ENCODE data around the gene FAM171A1. TPM values are rescaled to one million over a fixed set of nuclear protein-coding genes. Genes with fewer than 3 reads are reported as not detected.

Gene FAM171A1
- total and polyA plus RNA-seq, 3 experiments from 2014 or later = 4.2 to 9.7 (median 4.9) TPM

DNA sequence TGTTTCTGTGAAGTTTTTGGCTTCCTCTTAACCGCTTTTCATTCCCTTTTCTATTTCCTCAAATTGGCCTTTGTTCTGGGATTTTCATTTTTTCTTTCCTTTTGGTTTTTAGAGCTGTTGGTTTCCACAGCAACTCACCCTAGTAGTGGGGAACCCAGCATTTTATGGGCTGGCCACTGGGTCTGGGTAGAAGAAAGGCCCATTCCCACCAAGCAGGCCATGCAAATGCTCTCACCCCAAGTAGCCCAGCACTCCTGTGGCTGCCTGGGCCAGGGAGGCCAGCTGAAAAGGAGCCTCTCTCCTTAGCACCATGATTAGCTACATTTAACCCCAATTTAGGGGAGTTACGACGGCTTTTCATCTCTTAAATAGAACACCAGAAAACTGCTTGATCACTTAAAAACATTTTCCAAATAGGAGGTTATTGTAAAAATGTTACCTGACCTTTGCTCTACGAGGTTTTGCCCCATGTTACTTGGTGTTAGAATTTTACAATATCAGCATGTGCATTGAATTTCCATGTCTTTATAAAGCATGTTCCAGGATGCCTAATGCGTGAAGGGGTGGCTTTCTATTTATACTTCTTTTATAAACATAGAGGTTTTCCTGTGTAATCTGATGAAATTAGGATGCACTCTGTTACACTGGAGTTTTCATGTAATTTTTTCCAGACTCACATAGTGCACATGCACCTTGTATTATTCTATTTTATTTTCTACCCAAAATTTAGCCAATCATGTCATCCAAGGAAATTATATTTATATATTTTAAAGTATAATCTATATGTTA lies 75.4 kb downstream of the FAM171A1 start:
- POLR2A ChIA-PET = no interaction called here
- no peaks in the 10 kb centered on the region for H3K9me3 ChIP-seq (ENCODE audit: low read length)

DNA sequence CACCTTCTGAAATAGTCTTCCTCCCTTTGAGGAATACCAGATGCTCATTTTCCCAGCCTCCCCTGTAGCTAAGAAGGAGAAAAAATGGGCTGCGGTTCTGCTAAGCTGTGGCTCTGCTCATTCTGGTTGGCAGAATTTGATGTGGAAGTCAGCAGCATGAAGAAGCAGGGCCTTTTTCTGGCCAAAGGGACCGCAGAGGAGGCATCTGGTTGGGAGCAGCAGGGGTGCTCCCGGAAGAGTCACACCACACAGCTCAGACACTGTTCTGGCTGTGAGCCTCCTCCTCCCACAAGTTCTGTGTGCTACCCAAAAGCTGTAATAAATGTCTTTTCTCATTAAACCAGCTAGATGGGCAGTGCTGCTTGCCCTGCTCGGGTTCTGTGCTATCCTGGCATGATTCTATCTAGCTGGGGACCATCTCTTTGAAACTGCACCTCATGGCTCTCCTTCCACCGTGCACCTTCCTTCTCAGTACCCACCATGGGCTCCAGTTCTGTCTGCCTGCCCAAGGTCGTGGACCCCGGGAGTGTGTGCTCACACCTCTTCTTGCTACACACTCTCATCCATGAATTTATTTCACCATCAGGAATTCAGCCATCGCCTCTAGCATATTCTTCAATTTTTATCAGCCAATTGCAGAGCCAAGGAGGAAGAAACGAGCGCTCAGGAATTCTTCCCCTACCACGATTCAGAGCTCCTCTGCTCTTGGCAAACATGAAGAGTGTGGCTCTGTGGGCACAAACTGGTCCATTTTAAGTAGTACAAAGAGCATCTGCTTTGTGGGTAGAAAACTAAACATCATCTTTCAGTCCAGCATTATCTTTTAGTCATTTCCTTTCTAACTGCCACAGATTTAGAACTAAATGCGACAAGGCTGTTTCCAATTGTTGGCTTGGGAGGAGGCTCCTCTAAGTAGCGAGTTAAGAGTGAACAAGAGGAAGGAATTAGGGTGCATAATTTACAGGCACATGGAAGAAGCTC lies 76.9 kb downstream of the FAM171A1 start:
- H3K9me3 ChIP-seq (ENCODE audit: low read length) = no peaks in the 10 kb centered on the region
- H3K27me3 ChIP-seq (ENCODE audit: insufficient read depth, low read length, poor library complexity, severe bottlenecking) = no peaks in the 10 kb centered on the region
- H3K27ac ChIP-seq (ENCODE audit: low read depth, low read length) = no peak overlapping the region
- Mint-ChIP-seq H3K36me3 (no peaks in the 10 kb centered on the region), H3K4me3 (no peak overlapping the region), H3K4me1 (no peaks in the 10 kb centered on the region), H3K27me3 (peaks cover 12 to 32% of the 10 kb centered on the region in 2 donors), H3K27ac (peak overlapping the region in 1 of 8 donors; percentile 7), H3K9me3 (no peaks in the 10 kb centered on the region)
- DNase-seq = no peak
- no peak overlapping the region for H3K4me3 ChIP-seq (ENCODE audit: low read length)
- H3K4me1 ChIP-seq (ENCODE audit: insufficient read depth, low read length) = no peaks in the 10 kb centered on the region
- H3K36me3 ChIP-seq (ENCODE audit: insufficient read depth, low read length) = no peaks in the 10 kb centered on the region
- ChIA-PET CTCF (no interaction called here), POLR2A (no interaction called here)

More for the DNA sequence above, 75.4 kb downstream of the FAM171A1 start:
- Histone ChIP-seq H3K27me3 (ENCODE audit: insufficient read depth, low read length, poor library complexity, severe bottlenecking) (no peaks in the 10 kb centered on the region), H3K4me3 (ENCODE audit: low read length) (no peak overlapping the region), H3K36me3 (ENCODE audit: insufficient read depth, low read length) (no peaks in the 10 kb centered on the region), H3K4me1 (ENCODE audit: insufficient read depth, low read length) (no peaks in the 10 kb centered on the region), H3K27ac (ENCODE audit: low read depth, low read length) (no peak overlapping the region)
- H3K4me3 Mint-ChIP-seq = no peak overlapping the region
- H3K36me3 Mint-ChIP-seq = no peaks in the 10 kb centered on the region
- no peaks in the 10 kb centered on the region for H3K9me3 Mint-ChIP-seq
- peaks cover 9 to 38% of the 10 kb centered on the region in 2 donors for H3K27me3 Mint-ChIP-seq
- H3K4me1 Mint-ChIP-seq = no peaks in the 10 kb centered on the region
- no peak overlapping the region for H3K27ac Mint-ChIP-seq
- no peak for DNase-seq
- CTCF ChIA-PET = no interaction called here

DNA sequence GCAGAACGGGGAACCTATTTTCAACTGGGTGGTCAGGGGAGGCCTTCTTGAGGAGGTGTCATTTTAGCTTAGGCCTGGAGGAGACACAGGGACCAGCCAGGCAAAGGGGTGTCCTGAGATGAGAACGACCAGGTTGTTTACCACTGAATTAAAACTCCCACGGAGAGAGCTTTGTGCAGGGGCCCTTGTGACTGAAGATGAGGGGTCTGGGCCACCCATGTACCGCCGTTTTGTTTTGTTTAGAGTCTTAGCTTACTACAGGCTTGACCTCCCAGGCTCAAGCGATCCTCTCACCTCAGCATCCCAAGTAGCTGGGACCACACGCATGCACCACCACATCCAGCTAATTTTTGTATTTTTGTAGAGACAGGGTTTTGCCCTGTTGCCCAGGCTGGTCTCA lies 80.4 kb downstream of the FAM171A1 start:
- no peaks in the 10 kb centered on the region for H3K36me3 ChIP-seq (ENCODE audit: insufficient read depth, low read length)
- Mint-ChIP-seq H3K4me3 (no peak overlapping the region), H3K36me3 (no peaks in the 10 kb centered on the region), H3K27me3 (peaks cover 12 to 20% of the 10 kb centered on the region in 2 donors), H3K27ac (no peak overlapping the region), H3K9me3 (no peaks in the 10 kb centered on the region), H3K4me1 (no peaks in the 10 kb centered on the region)
- ChIA-PET CTCF (no interaction called here), POLR2A (no interaction called here)
- no peak overlapping the region for H3K27ac ChIP-seq (ENCODE audit: low read depth, low read length)
- no peaks in the 10 kb centered on the region for H3K27me3 ChIP-seq (ENCODE audit: insufficient read depth, low read length, poor library complexity, severe bottlenecking)
- no peaks in the 10 kb centered on the region for H3K4me1 ChIP-seq (ENCODE audit: insufficient read depth, low read length)
- H3K9me3 ChIP-seq (ENCODE audit: low read length) = no peaks in the 10 kb centered on the region
- no peak for DNase-seq
- H3K4me3 ChIP-seq (ENCODE audit: low read length) = no peak overlapping the region

DNA sequence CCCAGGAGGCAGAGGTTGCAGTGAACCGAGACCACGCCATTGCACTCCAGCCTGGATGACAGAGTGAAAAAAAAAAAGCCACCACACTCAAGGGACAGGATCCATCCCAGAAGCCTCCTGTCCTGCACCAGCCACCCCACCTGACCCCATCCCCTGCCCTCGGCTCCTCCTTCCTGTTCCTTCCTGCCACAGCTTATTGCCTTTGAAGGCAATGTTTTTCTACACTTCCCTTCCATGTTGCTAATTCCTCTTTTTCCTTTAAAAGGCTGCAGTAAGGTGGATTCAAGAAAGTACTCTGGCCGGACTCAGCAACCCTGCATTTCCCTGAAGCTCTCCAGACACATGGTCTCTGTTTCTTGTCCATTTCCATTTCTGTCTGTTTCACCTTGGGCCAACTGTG lies 80.9 kb downstream of the FAM171A1 start:
- Mint-ChIP-seq H3K27me3 (peaks cover 10 to 16% of the 10 kb centered on the region in 2 donors), H3K4me3 (no peak overlapping the region), H3K4me1 (no peaks in the 10 kb centered on the region), H3K27ac (peak overlapping the region in 1 of 8 donors; percentile 33), H3K36me3 (no peaks in the 10 kb centered on the region), H3K9me3 (no peaks in the 10 kb centered on the region)
- Histone ChIP-seq H3K4me1 (ENCODE audit: insufficient read depth, low read length) (no peaks in the 10 kb centered on the region), H3K4me3 (ENCODE audit: low read length) (no peak overlapping the region), H3K9me3 (ENCODE audit: low read length) (no peaks in the 10 kb centered on the region), H3K27me3 (ENCODE audit: insufficient read depth, low read length, poor library complexity, severe bottlenecking) (no peaks in the 10 kb centered on the region), H3K27ac (ENCODE audit: low read depth, low read length) (no peak overlapping the region), H3K36me3 (ENCODE audit: insufficient read depth, low read length) (no peaks in the 10 kb centered on the region)
- no peak for DNase-seq
- ChIA-PET POLR2A (interaction anchor here (0.5 kb wide), 1 partner anchor 24 kb away, joined by 3 read pairs; no protein-coding TSS in a partner anchor), CTCF (no interaction called here)

DNA sequence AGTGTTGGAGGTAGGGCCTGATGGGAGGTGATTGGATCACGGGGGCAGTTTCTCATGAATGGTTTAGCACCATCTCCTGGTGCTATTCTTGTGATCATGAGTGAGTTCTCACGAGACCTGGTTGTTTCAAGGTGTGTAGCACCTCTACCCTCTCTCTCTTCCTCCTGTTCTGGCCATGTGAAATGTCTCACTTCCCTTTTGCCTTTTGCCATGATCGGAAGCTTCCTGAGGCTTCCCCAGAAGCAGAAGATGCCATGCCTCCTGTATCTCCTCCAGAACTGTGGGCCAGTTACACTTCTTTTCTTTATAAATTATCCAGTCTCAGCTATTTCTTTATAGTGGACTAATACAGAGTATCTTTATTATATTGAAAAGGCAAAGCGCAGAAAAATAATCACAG lies 90.1 kb downstream of the FAM171A1 start:
- Histone ChIP-seq H3K4me1 (ENCODE audit: insufficient read depth, low read length) (no peaks in the 10 kb centered on the region), H3K27me3 (ENCODE audit: insufficient read depth, low read length, poor library complexity, severe bottlenecking) (no peaks in the 10 kb centered on the region), H3K9me3 (ENCODE audit: low read length) (no peaks in the 10 kb centered on the region), H3K36me3 (ENCODE audit: insufficient read depth, low read length) (no peaks in the 10 kb centered on the region), H3K4me3 (ENCODE audit: low read length) (no peak overlapping the region), H3K27ac (ENCODE audit: low read depth, low read length) (no peak overlapping the region)
- Mint-ChIP-seq H3K4me3 (no peak overlapping the region), H3K4me1 (no peaks in the 10 kb centered on the region), H3K27me3 (peaks cover 1 to 6% of the 10 kb centered on the region in 2 donors), H3K9me3 (no peaks in the 10 kb centered on the region), H3K36me3 (peaks cover 0 to 2% (median 0%) of the 10 kb centered on the region in 3 donors), H3K27ac (peak overlapping the region in 1 of 8 donors; percentile 8)
- CTCF ChIA-PET = no interaction called here
- POLR2A ChIA-PET = no interaction called here
- DNase-seq = no peak

DNA sequence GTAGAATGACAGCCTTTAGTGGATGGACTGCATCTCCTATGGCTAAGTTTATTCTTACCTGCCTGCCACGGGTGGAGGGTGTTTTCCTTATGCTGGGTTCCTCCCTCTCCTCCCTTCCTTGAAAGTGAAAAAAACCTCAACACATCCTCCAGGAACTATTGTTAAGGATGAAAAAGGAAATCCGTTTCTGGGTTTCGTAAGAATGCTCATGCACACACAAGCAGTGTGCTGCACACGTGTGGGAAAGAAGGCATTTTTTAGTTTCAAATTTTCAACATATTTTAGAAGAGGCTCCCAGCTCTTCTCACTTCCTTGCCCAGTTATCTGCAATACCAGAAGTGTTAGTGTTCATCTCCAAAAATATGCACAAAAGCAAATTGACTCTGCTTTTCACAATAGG lies 90.6 kb downstream of the FAM171A1 start:
- no peak for DNase-seq
- Histone ChIP-seq H3K4me1 (ENCODE audit: insufficient read depth, low read length) (no peaks in the 10 kb centered on the region), H3K27me3 (ENCODE audit: insufficient read depth, low read length, poor library complexity, severe bottlenecking) (no peaks in the 10 kb centered on the region), H3K9me3 (ENCODE audit: low read length) (no peaks in the 10 kb centered on the region), H3K27ac (ENCODE audit: low read depth, low read length) (no peak overlapping the region), H3K36me3 (ENCODE audit: insufficient read depth, low read length) (no peaks in the 10 kb centered on the region), H3K4me3 (ENCODE audit: low read length) (no peak overlapping the region)
- Mint-ChIP-seq H3K27me3 (peaks cover 1 to 6% of the 10 kb centered on the region in 2 donors), H3K36me3 (peaks cover 0 to 2% (median 0%) of the 10 kb centered on the region in 3 donors), H3K9me3 (no peaks in the 10 kb centered on the region), H3K4me1 (no peaks in the 10 kb centered on the region), H3K4me3 (no peak overlapping the region), H3K27ac (no peak overlapping the region)
- ChIA-PET POLR2A (no interaction called here), CTCF (no interaction called here)

DNA sequence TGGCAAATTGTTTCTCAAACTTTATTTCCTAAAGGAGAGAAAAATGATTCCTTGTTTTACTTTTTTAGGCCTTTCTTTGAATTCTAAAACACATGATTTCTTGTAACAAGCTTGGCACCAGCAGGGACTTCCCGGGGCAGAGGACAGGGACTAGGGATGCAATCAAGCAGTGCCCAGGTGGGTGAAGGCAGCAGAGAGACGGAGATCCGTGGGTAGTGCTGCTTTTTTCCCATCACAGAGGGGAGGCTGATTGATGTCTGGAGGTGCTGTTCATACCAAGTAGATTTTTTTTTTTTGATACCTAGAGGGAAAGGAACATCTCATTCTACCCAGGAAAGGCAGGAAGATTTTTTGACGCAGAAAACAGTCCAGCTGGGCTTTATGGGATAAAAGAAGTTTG lies 91.9 kb downstream of the FAM171A1 start:
- H3K4me3 ChIP-seq (ENCODE audit: low read length) = no peak overlapping the region
- no peak overlapping the region for H3K27ac ChIP-seq (ENCODE audit: low read depth, low read length)
- H3K36me3 Mint-ChIP-seq = peaks cover 0 to 2% (median 0%) of the 10 kb centered on the region in 3 donors
- H3K4me1 Mint-ChIP-seq = no peaks in the 10 kb centered on the region
- H3K9me3 ChIP-seq (ENCODE audit: low read length) = no peaks in the 10 kb centered on the region
- H3K27ac Mint-ChIP-seq = peak overlapping the region in 2 of 8 donors; percentile 24 to 56
- no peaks in the 10 kb centered on the region for H3K27me3 ChIP-seq (ENCODE audit: insufficient read depth, low read length, poor library complexity, severe bottlenecking)
- CTCF ChIA-PET = no interaction called here
- H3K4me3 Mint-ChIP-seq = no peak overlapping the region
- no peaks in the 10 kb centered on the region for H3K4me1 ChIP-seq (ENCODE audit: insufficient read depth, low read length)
- peaks cover 0 to 2% (median 0%) of the 10 kb centered on the region in 5 donors for H3K9me3 Mint-ChIP-seq
- H3K36me3 ChIP-seq (ENCODE audit: insufficient read depth, low read length) = no peaks in the 10 kb centered on the region
- no peak for DNase-seq
- POLR2A ChIA-PET = no interaction called here
- H3K27me3 Mint-ChIP-seq = peaks cover 1 to 6% of the 10 kb centered on the region in 2 donors

DNA sequence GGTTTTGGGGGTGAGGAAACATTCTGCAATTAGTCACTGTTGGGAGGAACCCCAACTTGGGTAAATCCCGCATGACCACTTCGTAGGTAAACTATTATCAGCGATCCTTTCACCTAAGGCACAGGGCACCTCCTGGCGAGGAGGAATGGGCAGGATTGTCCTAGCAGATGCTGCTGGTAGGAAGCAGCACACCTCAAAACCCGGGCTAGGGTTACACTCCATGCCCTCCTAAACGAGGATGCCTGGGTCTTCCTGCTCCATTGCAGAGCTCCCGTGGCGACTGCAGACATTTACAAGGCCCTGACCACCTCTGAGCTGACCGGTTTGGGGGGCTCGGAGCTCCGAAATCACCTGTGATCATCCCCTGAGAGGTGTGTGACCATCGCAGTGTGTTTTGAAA lies 92.3 kb downstream of the FAM171A1 start:
- CTCF ChIA-PET = no interaction called here
- H3K4me3 Mint-ChIP-seq = no peak overlapping the region
- POLR2A ChIA-PET = no interaction called here

More for the DNA sequence above, 92.3 kb downstream of the FAM171A1 start:
- no peaks in the 10 kb centered on the region for H3K4me1 ChIP-seq (ENCODE audit: insufficient read depth, low read length)
- H3K27ac ChIP-seq (ENCODE audit: low read depth, low read length) = no peak overlapping the region
- H3K27me3 ChIP-seq (ENCODE audit: insufficient read depth, low read length, poor library complexity, severe bottlenecking) = no peaks in the 10 kb centered on the region
- no peaks in the 10 kb centered on the region for H3K36me3 ChIP-seq (ENCODE audit: insufficient read depth, low read length)
- no peaks in the 10 kb centered on the region for H3K9me3 ChIP-seq (ENCODE audit: low read length)
- DNase-seq = no peak
- Mint-ChIP-seq H3K4me1 (no peaks in the 10 kb centered on the region), H3K27ac (no peak overlapping the region), H3K9me3 (peaks cover 0 to 5% (median 0%) of the 10 kb centered on the region in 5 donors), H3K36me3 (peaks cover 0 to 2% (median 0%) of the 10 kb centered on the region in 3 donors), H3K27me3 (peaks cover 0 to 6% of the 10 kb centered on the region in 2 donors)
- H3K4me3 ChIP-seq (ENCODE audit: low read length) = no peak overlapping the region
